HepG2 (cell line): Measurements from ENCODE around the gene ZFHX3. TPM values are rescaled to one million over a fixed set of nuclear protein-coding genes. Genes with fewer than 3 reads are reported as not detected.
A peak's percentile ranks its signal among the peaks of the same experiment; 100 is the strongest.

Experiments used
- CEBPG ChIP-seq: IDR thresholded peaks from 2 replicates; pipeline ENCODE4 v1.6.1; 2016
- EP300 ChIP-seq, 3 experiments: sonication (generic) in 1 of 3; formaldehyde crosslinking in 1 of 3; IDR thresholded peaks; 2 replicates each; pipeline versions ENCODE4 v1.5.1 to v1.6.1; 2011 to 2020; ENCODE audit warnings: low read depth in 2 of 3, low read length in 2 of 3, borderline replicate concordance in 1 of 3, improper control_type of control experiment in 1 of 3, mild to moderate bottlenecking in 1 of 3, missing genetic modification reagents in 1 of 3, moderate library complexity in 1 of 3
- RXRB ChIP-seq: IDR thresholded peaks from 2 replicates; pipeline ENCODE4 v1.6.1; 2016; ENCODE audit warnings: borderline replicate concordance, missing genetic modification reagents, missing compliant biosample characterization
- STAG1 ChIP-seq: sonication (generic); formaldehyde crosslinking; IDR thresholded peaks from 2 replicates; pipeline ENCODE4 v1.4.0; 2020; ENCODE audit warnings: missing genetic modification reagents
- TBX2 ChIP-seq: sonication (generic); formaldehyde crosslinking; IDR thresholded peaks from 2 replicates; pipeline ENCODE4 v1.5.0; 2020; ENCODE audit warnings: missing genetic modification reagents, mild to moderate bottlenecking, borderline replicate concordance
- THAP9 ChIP-seq: sonication (generic); formaldehyde crosslinking; IDR thresholded peaks from 2 replicates; pipeline ENCODE4; 2020; ENCODE audit warnings: missing genetic modification reagents, mild to moderate bottlenecking, borderline replicate concordance
- ZKSCAN8 ChIP-seq: IDR thresholded peaks from 2 replicates; pipeline ENCODE4 v1.6.1; 2016; ENCODE audit warnings: borderline replicate concordance, missing genetic modification reagents, missing compliant biosample characterization
- ZNF20 ChIP-seq: sonication (generic); formaldehyde crosslinking; IDR thresholded peaks from 2 replicates; pipeline ENCODE4 v1.4.0; 2020; ENCODE audit warnings: mild to moderate bottlenecking, moderate library complexity, missing genetic modification reagents
- ZNF687 ChIP-seq: sonication (generic); formaldehyde crosslinking; IDR thresholded peaks from 2 replicates; pipeline ENCODE4 v1.5.1; 2020; ENCODE audit warnings: mild to moderate bottlenecking, missing genetic modification reagents, moderate library complexity
- polyA plus RNA-seq, 8 experiments: library from polyadenylated mRNA; depleted of rRNA in 3 of 8; stranded (reverse) in 7 of 8; unstranded in 1 of 8; fragments of >200 nt; fragmentation: Illumina TruSeq in 4 of 8; extraction: Trizol in 4 of 8; gene quantifications; 2 replicates each; pipeline versions ENCODE4 v1.2.1 to v1.2.3, GENCODE V29; 2011 to 2016; ENCODE audit warnings: low read depth in 4 of 8, missing spikeins in 1 of 8, mixed read lengths in 1 of 8; ENCODE audit not compliant: insufficient read depth in 1 of 8
- total RNA-seq, 5 experiments: library from RNA; depleted of rRNA; stranded (reverse); fragments of >200 nt; fragmentation: Illumina TruSeq; extraction: Trizol; gene quantifications; 2 replicates each; pipeline ENCODE4 v1.2.3, GENCODE V29; 2016; ENCODE audit warnings: low read depth in 1 of 5
- TF ChIP-seq, protein P1 (sequence below), 2 experiments: fragments of 450-650 bp in 1 of 2; sonication (generic) in 1 of 2; formaldehyde crosslinking in 1 of 2; IDR thresholded peaks; 2 replicates each; pipeline versions ENCODE4 v1.6.1 to v1.8.0; 2016 to 2022; ENCODE audit warnings: antibody characterized with exemption in 1 of 2, mild to moderate bottlenecking in 1 of 2, missing genetic modification reagents in 1 of 2

ZFHX3 gene
- total and polyA plus RNA-seq, 2 of the 13 experiments (the other 11 are each of a cell fraction or from before 2014, with no cell fraction given): 5.0 to 6.0 TPM

GRCh38 chr16:72996291-72997062 is 51.5 kb downstream of the ZFHX3 start (continued):
- TF ChIP-seq, protein P1, sequence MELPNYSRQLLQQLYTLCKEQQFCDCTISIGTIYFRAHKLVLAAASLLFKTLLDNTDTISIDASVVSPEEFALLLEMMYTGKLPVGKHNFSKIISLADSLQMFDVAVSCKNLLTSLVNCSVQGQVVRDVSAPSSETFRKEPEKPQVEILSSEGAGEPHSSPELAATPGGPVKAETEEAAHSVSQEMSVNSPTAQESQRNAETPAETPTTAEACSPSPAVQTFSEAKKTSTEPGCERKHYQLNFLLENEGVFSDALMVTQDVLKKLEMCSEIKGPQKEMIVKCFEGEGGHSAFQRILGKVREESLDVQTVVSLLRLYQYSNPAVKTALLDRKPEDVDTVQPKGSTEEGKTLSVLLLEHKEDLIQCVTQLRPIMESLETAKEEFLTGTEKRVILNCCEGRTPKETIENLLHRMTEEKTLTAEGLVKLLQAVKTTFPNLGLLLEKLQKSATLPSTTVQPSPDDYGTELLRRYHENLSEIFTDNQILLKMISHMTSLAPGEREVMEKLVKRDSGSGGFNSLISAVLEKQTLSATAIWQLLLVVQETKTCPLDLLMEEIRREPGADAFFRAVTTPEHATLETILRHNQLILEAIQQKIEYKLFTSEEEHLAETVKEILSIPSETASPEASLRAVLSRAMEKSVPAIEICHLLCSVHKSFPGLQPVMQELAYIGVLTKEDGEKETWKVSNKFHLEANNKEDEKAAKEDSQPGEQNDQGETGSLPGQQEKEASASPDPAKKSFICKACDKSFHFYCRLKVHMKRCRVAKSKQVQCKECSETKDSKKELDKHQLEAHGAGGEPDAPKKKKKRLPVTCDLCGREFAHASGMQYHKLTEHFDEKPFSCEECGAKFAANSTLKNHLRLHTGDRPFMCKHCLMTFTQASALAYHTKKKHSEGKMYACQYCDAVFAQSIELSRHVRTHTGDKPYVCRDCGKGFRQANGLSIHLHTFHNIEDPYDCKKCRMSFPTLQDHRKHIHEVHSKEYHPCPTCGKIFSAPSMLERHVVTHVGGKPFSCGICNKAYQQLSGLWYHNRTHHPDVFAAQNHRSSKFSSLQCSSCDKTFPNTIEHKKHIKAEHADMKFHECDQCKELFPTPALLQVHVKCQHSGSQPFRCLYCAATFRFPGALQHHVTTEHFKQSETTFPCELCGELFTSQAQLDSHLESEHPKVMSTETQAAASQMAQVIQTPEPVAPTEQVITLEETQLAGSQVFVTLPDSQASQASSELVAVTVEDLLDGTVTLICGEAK (IDR thresholded peaks at IDR 0.05): no peak
- TF ChIP-seq, protein P1 (CRISPR knock-in tag; IDR thresholded peaks at IDR 0.05): no peak
- TF ChIP-seq ZNF687 (peak; percentile 55), ZNF20 (no peak), ZKSCAN8 (CRISPR knock-in tag) (0 out of 2 replicates have a peak, but pooled peaks have one; percentile 21), THAP9 (CRISPR knock-in tag) (no peak), CEBPG (CRISPR knock-in tag) (0 out of 2 replicates have a peak, but pooled peaks have one; percentile 33), STAG1 (CRISPR knock-in tag) (no peak; the same call in 1 of the 2 replicates), TBX2 (peak; percentile 14; the same call in 1 of the 2 replicates), EP300 (IDR thresholded peaks at IDR 0.05; ENCODE audit: low read depth in 2 of 2, low read length in 2 of 2) (0 out of 4 replicates have a peak, but pooled peaks of 1 of the 2 experiments have one; percentile 4), EP300 (CRISPR knock-in tag; IDR thresholded peaks at IDR 0.05; ENCODE audit: borderline replicate concordance) (no peak), RXRB (CRISPR knock-in tag) (peak; percentile 55; the same call in 1 of the 2 replicates)
